ENCODE results near the gene OR8H2.
"Not testable (repeated sequence)": the region's sequence is repeated elsewhere in the genome, so short reads cannot be mapped to it uniquely, and the experiment has no call there.

OR8H2 gene

DNA sequence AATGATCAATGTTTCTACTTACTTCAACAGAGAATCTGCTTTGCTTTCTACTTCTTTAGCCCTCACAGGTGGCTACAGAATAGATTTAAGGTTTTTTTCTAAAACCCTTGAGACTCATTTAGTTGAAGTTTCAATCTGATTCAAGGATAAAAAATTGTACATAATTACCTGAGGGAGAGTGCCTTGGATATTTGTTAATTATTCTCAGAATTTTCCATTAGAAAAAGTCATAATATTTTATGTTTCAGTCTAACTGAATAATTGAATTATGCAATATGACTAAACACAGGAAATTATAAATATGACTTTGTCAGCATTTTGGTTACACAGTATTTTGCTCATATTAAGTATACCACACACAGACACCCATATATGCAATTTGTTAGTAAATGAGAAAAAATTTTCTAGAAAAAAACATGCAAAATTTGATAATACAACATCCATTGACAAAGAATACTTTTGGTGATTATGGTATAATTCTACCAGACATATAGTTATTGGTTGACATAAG is 36.7 kb downstream of the OR8H2 start, which contains the start of gene OR8J3:
TSS of gene OR8J3 (minus strand) at position 51 of the 511 bp plus-strand sequence. CDS start 2,483 bp downstream, outside the sequence.
- H3K4me3 ChIP-seq (ENCODE audit: low read depth, low read length) = no peak within 1 kb of the TSS
- in situ Hi-C loops (cut with HindIII; ENCODE audit: low sequenced_read_pairs) = no loop called here
- no peak for TF ChIP-seq CTCF (IDR thresholded peaks at IDR 0.05; ENCODE audit: low read depth, low read length)
- DNase-seq (ENCODE audit: low read depth, low spot score) = no peak

DNA sequence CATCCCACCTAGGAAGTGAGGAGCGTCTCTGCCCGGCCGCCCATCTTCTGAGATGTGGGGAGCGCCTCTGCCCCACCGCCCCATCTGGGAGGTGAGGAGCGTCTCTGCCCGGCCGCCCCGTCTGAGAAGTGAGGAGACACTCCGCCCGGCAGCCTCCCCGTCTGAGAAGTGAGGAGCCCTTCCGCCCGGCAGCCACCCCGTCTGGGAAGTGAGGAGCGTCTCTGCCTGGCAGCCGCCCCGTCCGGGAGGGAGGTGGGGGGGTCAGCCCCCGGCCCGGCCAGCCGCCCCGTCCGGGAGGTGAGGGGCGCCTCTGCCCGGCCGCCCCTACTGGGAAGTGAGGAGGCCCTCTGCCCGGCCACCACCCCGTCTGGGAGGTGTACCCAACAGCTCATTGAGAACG is 40.2 kb downstream of the OR8H2 start:
- DNase-seq (ENCODE audit: low read depth, low spot score); in situ Hi-C loops (cut with HindIII; ENCODE audit: low sequenced_read_pairs); H3K4me3 ChIP-seq (ENCODE audit: low read depth, low read length): not testable (repeated sequence)

DNA sequence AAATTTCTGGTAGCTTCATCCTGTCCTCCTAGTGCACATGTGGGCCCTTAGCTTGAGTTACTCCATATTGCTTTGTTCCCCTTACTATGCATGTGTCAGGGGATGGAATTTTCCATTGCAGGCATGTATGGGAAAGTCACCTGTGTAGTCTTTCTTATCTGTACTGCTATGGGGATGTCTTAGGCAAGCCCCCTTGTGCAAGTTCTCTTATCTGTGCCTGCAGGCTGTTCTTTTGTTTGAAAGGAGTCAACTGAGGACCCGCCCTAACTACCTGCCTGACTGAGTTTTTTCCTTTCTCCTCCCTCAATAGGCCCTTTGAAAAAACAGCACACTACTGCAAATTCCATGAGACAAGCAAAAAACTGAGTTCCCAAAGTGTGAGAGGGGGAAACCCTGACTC is 47.9 kb downstream of the OR8H2 start:
- no peak overlapping the region for H3K4me3 ChIP-seq (ENCODE audit: low read depth, low read length)
- TF ChIP-seq CTCF (IDR thresholded peaks at IDR 0.05; ENCODE audit: low read depth, low read length) = no peak
- in situ Hi-C loops (cut with HindIII; ENCODE audit: low sequenced_read_pairs) = no loop called here
- no peak for DNase-seq (ENCODE audit: low read depth, low spot score)

DNA sequence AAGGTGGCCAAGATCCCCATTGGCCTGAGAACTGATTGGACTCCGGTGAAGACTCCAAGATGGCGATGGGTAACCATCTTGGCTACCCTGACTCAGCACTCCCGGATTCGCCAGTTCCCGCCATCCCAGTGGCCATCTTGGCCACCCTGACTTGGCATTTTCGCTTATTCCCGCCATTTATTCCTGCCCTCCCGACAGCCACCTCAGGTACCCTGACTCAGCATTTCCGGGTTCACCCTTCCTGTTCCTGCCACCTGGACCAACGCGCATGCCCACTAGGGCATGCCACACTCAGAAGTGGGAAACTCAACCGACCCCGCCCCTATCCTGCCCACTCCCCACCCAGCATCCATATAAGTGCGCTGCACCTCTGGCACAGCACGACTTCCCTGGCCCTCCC is 48.8 kb downstream of the OR8H2 start:
- H3K4me3 ChIP-seq (ENCODE audit: low read depth, low read length) = no peak overlapping the region
- in situ Hi-C loops (cut with HindIII; ENCODE audit: low sequenced_read_pairs) = no loop called here
- DNase-seq (ENCODE audit: low read depth, low spot score) = no peak
- no peak for TF ChIP-seq CTCF (IDR thresholded peaks at IDR 0.05; ENCODE audit: low read depth, low read length)

Measured in astrocyte of the spinal cord (primary cell).